C4-2B (cell line): ENCODE results near the gene APH1B.

ENCODE experiments used
- CTCF ChIP-seq: fragments of 450-650 bp; conservative IDR thresholded peaks from 2 replicates; pipeline ENCODE4 v1.5.1; 2017; ENCODE audit warnings: mild to moderate bottlenecking
- ZFX ChIP-seq: fragments of 450-650 bp; IDR thresholded peaks from 2 replicates; pipeline ENCODE4 v1.6.1; 2017

GRCh38 chr15:63243776-63244175 is 33.6 kb upstream of the APH1B start:
- TF ChIP-seq CTCF (no peak), ZFX (no peak)
